OCI-LY1 (cell line): ENCODE data around the gene CRKL.

Experiments used
- CTCF ChIP-seq: fragments of 200-600 bp; sonication (generic), shearing (Covaris generic); IDR thresholded peaks from 2 replicates; pipeline ENCODE4 v1.5.1; 2017; ENCODE audit warnings: mild to moderate bottlenecking, antibody characterized with exemption, low read length, moderate library complexity, mixed read lengths
- EZH2 ChIP-seq: fragments of 200-600 bp; sonication (generic), shearing (Covaris generic); IDR thresholded peaks from 2 replicates; pipeline ENCODE4 v1.8.0; 2017; ENCODE audit warnings: borderline replicate concordance, mixed run types, mild to moderate bottlenecking, antibody characterized with exemption, low read length, moderate library complexity, mixed read lengths

- no peak for TF ChIP-seq CTCF
- no peak for TF ChIP-seq EZH2
Measured at GRCh38 chr22:20960609-20961008, 43.4 kb downstream of the CRKL start.
